Esophagus mucosa (tissue), 1 donor: ENCODE data around the gene EPC1. TPM values are rescaled to one million over a fixed set of nuclear protein-coding genes. Genes with fewer than 3 reads are reported as not detected.
"Not testable (repeated sequence)": the region's sequence is repeated elsewhere in the genome, so short reads cannot be mapped to it uniquely, and the experiment has no call there.

Experiments used
- ATAC-seq: fragments of 200-7000 bp; cut with Tn5 transposase; one replicate; pipeline ENCODE4 v1.9.1; 2020
- total RNA-seq: library from RNA; stranded (reverse); gene quantifications from one replicate; pipeline ENCODE4 v1.2.4, GENCODE V29; 2023
- donor health status: DM: yes; HTN: yes; CAD: no.

Gene EPC1
- total RNA-seq, 1 donor from 2014 or later: 15.0 TPM

GRCh38 chr10:32229170-32229569, 117.8 kb downstream of the EPC1 start:
- ATAC-seq: no peak

- ATAC-seq: no peak
Measured at GRCh38 chr10:32227802-32228201, 119.2 kb downstream of the EPC1 start.

GRCh38 chr10:32226624-32227023, 120.3 kb downstream of the EPC1 start:
- no peak for ATAC-seq

- no peak for ATAC-seq
Measured at GRCh38 chr10:32225976-32226375, 121.0 kb downstream of the EPC1 start.

- ATAC-seq: not testable (repeated sequence)
Measured at GRCh38 chr10:32222376-32222775, 124.6 kb downstream of the EPC1 start.

GRCh38 chr10:32219156-32219555, 127.8 kb downstream of the EPC1 start:
- ATAC-seq: not testable (repeated sequence)

GRCh38 chr10:32218206-32219044, 128.5 kb downstream of the EPC1 start:
- not testable (repeated sequence) for ATAC-seq

Other genes starting within 250 kb of the EPC1 start
- gene CCDC7, start 99.0 kb upstream of the EPC1 start, total RNA-seq: 4.2 TPM